ENCODE measurements around the gene TRPM2.

DNA sequence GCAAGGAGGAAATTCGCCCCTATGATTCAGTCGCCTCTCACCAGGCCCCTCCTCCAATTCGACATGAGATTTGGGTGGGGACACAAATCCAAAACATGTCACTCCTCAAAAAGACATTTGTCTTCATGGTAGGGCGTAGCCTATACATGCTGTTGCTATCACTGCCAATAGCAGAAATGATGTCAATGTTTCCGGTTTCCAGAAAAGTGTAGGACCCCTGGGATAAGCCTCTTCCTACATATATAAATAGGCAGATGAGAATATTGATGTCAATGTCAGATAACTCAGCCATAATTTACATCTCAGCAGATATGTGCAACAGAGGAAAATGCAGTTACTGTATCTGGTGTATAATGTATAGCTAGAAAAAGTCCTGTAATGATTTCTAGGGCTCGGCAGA is 118.6 kb downstream of the TRPM2 start:
- TF ChIP-seq EZH2 (IDR thresholded peaks at IDR 0.05; ENCODE audit: low read depth), result no peak
- TF ChIP-seq, protein P1, sequence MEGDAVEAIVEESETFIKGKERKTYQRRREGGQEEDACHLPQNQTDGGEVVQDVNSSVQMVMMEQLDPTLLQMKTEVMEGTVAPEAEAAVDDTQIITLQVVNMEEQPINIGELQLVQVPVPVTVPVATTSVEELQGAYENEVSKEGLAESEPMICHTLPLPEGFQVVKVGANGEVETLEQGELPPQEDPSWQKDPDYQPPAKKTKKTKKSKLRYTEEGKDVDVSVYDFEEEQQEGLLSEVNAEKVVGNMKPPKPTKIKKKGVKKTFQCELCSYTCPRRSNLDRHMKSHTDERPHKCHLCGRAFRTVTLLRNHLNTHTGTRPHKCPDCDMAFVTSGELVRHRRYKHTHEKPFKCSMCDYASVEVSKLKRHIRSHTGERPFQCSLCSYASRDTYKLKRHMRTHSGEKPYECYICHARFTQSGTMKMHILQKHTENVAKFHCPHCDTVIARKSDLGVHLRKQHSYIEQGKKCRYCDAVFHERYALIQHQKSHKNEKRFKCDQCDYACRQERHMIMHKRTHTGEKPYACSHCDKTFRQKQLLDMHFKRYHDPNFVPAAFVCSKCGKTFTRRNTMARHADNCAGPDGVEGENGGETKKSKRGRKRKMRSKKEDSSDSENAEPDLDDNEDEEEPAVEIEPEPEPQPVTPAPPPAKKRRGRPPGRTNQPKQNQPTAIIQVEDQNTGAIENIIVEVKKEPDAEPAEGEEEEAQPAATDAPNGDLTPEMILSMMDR (conservative IDR thresholded peaks at IDR 0.05), result no peak
